ENCODE data around the gene BTBD9.
A peak's percentile ranks its signal among the peaks of the same experiment; 100 is the strongest.

BTBD9 gene

DNA sequence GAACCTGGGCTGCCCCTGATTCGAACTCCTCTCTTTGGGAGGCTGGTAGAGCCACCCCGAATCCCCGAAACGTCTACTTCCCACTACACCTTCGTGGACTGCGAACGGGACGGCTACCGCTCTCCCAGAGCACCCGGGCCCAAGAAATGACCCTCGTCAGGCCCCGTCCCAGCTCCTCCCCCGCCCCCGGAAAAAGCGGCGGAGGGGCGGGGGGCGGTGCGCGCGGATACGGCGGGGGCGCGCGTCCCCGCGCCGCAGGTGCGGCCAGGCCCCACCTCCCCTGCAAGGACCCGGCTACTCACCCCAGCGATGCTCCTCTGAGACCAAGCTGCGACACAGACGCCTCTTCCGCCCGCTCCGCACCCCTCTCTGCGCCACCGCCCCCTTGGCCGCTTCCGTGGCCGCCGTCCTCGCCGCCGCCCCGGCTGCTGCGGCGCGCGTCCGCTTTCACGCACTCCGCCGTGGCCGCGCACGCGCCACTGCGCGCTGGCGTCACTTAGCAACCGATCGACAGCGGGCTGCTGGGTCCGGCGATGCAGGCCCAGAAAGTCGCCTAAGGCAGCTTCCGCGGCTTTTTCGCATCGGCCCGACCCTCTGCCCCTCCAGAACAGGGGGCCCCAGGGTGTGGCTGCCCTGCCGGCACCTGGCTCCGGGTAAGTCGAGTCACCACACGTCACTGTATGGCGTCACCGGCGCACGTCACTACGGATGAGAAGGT is at the start of gene BTBD9:
Gene BTBD9 (minus strand): TSS at position 432 of the 718 bp plus-strand sequence.
- DNase-seq (ENCODE audit: low spot score) (peak; percentile 90), FAIRE-seq (peak; percentile 79)

DNA sequence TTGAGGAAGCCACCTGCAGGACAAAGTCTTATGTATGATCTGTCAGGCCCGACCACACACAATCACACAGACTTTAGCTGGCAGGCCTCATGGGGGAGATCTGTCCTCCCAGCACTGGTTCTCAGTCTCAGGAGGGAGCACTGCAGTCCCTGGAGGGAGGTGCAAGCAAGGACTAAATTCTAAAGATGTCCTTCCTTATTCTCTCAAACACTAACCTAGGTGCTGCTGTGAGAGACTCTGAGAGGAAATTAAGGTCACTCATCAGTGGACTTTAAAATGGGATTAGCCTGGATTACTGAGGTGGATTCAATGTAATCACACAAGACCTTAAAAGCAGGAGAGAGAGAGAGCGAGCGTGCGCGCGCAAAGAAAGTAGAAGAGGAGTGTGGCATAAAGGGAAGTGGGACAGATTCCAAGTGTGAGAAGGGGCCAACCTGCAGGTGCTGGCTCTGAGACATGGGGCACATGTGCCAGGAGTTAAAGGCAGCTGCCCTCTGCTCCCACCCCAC is 48.9 kb upstream of the BTBD9 start:
- no peak for DNase-seq (ENCODE audit: low spot score)
- no peak for FAIRE-seq

DNA sequence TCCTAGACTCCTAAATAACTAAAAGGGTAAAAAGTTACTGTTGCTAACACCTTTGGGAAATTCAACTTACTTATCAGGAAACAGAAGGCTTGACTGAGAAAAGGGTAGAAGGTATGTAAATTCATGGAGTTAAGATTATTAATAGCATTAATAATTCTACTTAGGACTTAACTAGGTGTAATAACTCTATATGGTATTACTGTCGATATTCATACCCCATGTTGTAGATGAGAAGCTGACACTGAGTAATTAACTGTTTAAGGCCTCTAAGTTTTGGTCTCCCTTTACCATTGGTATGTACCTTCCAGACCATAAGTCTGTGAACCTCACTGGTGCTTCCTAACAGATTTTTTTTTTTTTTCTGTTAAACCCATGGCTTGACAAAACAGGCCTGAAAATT is 47.8 kb upstream of the BTBD9 start:
- DNase-seq (ENCODE audit: low spot score), result no peak
- no peak for FAIRE-seq

DNA sequence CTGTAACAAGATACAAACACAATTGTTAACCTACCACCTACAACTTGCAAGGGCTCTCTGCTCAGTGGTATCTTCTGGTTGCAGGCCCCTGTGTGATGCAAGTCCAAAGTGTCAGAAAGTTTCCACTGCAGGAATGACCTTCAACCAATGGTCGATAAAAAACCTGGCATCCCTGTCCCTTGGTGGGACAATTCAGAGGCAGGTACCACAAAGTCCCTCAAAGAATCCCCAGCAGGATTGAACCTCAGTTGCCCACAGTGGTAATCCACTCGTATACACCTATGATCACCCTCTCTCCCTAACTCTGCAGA is 47.3 kb upstream of the BTBD9 start:
- no peak for FAIRE-seq
- DNase-seq (ENCODE audit: low spot score), result no peak

DNA sequence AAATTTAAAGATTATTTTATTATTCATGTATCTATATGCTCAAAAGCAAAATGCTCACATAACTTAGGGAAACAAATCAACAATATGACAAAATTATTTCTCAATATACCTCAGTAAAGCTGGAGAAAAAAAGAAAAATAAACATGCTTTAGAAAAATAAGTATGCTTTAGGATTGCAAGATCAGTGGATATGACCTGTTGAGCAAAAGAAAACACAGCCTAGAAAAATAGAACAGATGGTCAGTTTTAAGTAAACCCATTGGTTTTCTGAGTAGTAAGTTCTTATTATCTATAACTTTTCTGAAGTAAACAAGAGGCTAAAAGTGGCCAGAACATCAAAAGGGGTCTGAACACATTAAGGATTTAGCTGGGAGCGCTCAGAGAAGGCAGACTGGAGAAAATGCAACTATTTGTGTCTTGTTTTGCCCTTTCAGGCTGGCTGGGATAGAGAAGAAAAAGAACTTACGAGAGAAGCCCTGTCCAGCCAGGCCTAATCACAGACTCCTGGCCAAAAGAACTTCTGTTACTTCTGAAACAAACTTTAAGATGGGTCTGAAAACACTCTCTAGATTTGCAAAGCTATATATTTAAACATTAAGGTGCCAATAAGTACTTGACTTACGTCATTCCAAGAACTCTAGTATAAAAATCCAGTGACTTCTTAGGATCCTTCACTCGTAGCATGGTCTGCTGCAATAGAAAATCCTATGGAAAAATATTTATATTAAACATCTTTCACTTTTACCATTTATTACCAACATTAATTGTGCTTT is 46.7 kb upstream of the BTBD9 start:
- no peak for FAIRE-seq
- DNase-seq (ENCODE audit: low spot score), result no peak

DNA sequence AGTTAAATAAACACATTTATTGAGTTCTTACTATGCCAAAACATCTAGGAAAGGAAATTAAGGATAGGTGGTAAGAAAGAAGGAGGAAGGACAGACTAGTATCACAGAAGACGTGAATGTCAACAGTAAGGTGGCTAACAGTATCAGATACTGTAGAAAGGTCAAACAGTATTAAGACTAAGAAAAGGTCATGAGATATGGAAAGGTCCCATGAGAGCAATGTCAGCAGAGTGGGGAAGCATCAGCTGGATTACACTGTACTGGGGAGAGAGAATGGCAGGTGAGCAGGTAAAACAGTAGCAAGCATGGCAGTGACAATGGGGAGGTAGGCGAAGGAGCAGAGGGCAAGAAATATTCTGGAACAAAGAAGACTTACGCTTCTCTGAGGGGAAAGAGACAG is 45.2 kb upstream of the BTBD9 start:
- no peak for FAIRE-seq

DNA sequence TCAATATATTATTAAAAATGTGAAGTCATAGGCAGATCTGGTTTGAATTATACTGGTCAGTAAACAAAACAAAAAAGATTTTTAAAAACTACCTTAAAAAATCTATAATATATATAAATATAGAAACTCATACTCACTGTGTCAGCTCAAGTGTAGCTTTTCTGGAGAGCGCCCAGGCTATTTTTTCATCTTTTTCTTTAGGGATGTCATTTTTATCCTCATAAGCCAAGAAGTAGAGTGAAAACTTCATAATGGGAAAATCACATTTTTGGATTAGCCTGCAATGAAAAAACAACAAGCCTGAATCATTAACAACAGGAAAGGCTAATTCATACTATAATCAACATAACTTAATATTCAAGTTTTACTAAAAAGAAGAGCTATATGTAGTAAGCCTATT is 44.5 kb upstream of the BTBD9 start:
- FAIRE-seq, result no peak
- DNase-seq (ENCODE audit: low spot score), result no peak

More for the DNA sequence above, 45.2 kb upstream of the BTBD9 start:
- no peak for DNase-seq (ENCODE audit: low spot score)

DNA sequence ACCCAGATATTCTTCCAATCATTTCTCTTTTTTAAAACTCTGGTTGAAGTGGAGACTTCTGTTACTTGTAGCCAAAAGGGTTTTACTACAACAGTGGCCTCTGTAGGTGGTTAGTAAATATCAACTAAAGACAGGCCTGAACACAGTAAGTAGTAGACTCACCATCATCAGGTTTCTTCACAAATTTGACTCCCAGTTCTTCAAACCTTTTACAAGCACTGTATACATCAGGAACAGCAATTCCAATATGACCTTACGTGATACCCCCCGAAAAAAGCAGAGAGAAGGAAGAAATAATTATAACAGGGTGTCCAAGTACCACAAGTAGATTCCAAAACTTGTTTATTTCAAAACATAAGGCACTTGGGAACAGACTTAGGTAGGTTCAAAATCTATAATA is 42.1 kb upstream of the BTBD9 start:
- DNase-seq (ENCODE audit: low spot score) (no peak), FAIRE-seq (no peak)

DNA sequence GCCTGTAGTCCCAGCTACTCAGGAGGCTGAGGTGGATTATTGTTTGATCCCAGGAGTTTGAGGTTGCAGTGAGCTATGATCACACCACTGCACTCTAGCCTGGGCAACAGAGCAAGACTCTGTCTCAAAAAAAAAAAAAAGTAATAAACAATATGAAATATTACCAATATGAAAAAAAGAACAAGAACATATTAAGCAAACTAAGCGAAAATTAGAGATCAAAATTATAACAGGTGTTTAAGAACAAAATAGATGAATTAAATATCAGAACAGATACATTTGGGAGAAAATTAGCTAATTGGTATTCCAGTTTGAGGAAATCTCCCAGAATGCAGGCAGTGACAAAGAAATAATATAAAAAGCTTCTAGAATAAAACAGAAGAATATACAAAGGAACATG is 39.9 kb upstream of the BTBD9 start:
- DNase-seq (ENCODE audit: low spot score) (no peak), FAIRE-seq (no peak)

DNA sequence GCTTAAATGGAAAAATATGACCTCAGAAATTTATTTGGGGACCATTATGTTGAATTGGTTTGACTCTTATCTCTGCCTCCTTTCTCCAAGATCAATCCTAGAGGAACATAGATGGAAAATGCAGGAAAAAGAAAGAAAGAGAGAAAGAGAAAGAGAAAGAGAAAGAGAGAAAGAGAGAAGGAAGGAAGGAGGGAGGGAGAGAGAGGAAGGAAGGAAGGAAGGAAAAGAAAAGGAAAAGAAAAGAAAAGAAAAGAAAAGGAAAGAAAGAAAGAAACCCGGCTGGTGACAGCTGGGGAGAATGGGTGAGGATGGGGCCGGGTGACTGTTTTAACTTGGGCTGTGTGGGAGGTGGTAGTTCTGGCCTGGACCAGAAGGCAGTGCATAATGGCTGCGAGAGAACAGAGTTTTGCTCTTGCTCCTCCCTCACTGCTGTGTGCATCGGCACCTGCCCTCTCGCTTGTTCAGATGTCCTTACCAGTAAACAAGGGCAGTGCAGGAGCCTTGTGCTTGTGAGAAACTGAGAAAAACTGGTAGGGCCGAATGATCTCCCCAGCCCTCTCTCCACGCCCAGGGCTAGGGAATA is 38.5 kb upstream of the BTBD9 start:
- DNase-seq (ENCODE audit: low spot score), result no peak
- FAIRE-seq, result no peak

DNA sequence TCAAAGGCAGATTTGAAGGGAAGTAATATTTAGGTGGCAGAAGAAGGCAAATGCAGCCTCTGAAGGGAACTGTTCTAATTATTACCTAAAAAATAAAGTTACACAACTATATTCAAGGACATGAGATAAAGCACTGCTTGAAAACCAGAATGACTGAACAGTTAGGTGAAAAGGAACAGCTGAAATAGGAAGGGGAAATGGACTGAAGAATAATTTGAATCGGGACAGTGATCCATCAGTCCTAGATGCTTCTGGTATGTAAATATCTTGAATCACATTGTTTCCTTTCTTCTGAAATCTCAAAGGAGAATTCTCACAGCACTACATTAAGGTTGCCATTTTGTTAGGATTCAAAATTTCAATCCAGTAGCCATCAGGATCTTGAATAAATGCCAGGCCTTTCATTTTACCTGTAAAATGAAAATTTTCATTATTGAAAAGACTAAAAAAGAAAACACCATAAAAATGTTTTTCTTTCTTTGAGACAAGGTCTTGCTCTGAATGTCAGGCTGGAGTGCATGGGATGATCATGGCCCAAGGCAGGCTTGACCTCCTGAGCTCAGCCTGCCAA is 37.3 kb upstream of the BTBD9 start:
- FAIRE-seq, result no peak
- no peak for DNase-seq (ENCODE audit: low spot score)

DNA sequence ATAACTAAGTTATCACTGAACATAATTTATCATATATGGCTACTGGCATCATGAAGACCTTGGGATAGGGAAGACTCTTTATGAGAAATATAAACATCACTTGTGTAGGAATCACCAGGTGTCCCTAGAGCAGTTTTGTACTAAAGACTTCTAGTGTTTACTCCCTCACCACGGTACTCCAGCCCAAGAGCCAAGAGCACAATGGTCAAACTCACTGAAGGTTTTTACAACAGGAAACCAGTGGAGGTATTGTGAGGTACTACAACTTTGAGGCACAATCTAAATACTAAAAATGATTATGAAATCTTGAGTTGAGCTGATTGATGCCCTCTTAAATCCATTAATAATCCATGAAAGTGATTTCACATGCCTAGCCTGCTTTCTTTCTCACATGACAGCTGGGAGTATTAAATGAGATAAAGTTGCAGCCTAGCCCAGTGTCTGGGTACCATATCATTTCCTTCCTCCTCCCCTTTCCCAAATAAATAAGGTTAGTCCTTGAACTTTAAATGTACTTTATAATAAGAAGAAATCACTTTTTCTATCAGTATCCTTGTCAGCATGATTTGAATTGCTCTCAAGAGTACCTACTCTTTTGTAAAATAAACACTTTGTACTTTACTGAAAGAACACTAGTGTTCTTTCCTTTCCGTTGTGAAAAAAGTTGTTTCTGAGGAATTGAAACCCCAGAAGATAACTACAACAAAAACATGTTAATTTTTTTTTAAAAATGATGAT is 36.7 kb upstream of the BTBD9 start:
- FAIRE-seq, result no peak
- no peak for DNase-seq (ENCODE audit: low spot score)

DNA sequence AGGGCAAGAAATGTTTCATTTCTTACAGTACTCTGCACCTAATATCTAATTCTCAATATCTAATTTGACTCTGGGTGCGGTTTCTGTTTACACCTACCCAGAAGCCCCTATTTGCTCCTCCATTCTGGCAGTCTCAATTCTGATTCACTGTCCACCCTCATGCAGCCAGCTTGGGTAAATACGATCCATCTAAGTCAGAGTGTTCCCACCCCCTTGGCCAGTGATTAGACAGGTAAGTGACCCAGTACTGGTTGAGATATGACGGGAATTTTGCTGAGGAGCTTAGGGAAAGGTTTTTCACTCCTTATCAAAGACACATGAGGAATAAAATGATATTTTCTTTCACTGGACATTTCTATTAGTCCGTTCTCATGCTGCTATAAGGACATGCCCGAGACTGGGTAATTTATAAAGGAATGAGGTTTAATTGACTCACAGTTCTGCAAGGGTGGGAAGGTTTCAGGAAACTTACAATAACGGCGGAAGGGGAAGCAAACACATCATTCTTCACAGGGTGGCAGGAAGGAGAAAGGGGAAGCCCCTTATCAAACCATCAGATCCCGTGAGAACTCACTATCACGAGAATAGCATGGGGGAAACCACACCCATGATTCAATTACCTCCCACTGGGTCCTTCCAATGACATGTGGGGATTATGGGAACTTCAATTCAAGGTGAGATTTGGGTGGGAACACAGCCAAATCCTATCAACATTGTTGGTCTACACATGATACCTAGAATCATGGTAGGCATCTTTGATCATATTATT is 33.9 kb upstream of the BTBD9 start:
- FAIRE-seq (no peak), DNase-seq (ENCODE audit: low spot score) (no peak)

DNA sequence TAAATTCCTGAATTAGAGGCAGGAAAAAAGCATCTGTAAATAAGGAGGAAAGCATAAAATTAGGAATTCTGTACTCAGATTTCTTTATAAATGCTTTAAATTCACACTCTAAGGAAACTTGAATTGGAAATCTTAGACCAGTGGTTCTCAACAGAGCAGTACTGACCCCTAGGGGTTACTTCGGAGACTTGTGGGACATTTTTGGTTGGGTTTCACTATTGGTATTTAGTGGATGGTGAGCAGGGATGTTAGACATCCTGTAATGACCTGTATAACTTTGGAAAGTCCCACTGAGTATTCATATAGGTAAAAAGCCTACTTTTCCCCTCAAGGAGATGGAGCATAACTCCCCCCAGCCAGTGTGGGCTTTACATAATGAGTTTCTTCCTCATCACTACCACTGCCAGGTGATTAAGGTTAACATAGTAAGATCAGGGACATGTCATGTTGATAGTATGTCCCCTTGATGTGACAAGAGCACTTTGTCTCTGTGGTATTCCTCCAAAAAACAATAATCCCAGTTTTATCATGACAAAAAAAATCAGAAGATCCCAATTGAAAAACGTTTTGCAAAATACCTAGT is 32.2 kb upstream of the BTBD9 start:
- DNase-seq (ENCODE audit: low spot score), result peak; percentile 54
- FAIRE-seq, result no peak

DNA sequence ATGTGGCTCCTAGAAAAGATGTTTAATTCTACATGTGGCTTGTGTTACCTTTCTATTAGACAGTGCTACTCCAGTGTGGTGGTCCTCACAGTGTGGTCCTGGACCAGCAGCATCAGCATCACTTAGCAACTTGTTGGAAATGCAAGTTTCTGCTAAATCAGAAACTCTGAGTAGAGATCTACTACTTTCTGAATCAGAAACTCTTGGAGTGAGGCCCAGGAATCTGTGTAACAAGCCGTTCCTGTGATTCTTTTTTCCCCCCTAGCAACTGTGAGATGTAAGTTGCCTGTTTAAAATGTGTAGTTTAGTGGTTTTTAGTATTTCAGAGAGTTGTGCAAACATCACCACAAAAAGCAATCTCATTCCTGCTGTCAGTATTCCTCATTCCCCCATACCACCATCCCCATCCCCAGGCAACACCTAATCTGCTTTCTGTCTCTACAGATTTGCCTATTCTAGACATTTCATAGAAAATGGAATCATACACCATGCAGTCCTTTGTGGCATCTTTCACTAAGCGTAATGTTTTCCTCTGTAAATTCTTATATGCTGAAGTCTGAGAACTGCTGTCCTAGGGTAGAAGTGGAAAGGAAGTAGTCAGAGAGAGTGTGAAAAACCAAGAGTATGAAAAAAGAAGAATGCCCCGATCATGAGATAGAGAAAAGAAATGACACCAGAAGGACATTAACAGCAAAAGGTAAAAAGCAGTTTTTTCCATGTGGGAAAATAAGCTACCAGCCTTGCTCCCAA is 18.9 kb upstream of the BTBD9 start:
- FAIRE-seq, result no peak
- DNase-seq (ENCODE audit: low spot score), result no peak

DNA sequence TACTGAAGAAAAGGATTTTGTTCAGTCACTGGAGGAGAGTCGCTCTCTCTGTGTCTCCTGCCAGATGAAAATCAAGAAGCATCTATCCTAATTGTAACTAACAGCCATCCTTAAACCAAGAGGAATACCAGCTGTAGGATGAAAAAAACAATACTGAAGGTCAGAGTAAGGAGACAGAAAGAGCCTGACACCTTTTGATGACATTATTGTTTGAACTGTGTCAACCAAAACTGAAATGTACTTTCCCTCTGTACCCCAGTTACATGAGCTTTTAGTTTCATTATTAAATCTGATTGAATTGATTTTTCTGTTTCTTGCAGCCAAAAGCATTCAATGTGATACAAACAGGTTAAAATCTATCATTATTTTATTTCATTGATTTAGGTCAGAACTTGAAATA is 17.2 kb upstream of the BTBD9 start:
- FAIRE-seq (no peak), DNase-seq (ENCODE audit: low spot score) (no peak)

DNA sequence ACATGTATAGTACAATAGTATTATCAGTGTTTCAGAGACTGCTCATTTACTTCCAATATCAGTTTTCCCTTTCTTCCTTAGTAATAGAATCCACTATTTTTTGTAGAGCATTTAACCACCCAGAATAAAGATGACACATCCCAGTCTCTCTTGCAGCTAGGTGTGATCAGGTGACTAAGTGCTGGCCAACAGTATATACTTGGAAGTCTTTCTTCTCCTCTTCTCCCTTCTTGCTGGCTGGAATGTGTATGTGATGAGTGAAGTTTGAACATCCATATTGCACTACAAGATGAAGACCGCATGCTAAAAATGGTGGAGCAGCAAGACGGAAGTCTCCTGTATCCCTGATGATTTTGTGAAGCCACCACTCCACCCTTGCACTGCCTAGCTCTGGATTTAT is 14.5 kb upstream of the BTBD9 start:
- FAIRE-seq (no peak), DNase-seq (ENCODE audit: low spot score) (no peak)

DNA sequence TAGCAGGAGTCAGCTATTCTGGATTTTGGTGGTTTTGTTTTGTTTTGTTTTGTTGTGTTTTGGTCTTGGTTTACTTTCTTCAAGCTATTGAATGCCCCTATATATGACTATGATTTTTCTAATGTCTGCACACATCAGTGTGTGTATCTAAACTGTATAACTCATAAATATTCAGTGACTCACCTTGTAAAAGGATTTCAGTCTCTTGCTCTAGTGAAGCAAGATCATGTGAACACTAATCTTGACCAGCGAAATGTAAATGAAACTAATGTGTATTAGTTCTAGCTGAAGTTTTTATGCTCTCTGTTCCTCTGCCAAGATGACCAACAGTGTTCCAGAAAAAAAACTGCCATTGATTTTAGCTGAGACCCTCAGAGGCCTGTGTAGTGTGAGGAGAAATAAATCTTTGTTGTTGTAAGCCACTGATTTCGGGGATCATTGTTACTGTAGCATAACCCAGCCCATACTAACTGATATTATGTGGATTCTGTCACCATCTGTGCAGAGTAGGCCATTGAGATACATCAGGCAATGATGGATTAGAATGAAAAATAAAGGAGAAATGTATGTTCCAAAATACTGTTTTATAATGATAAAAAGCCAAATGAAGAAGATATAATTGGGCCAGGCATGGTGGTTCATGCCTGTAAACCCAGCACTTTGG is 11.5 kb upstream of the BTBD9 start:
- FAIRE-seq (no peak), DNase-seq (ENCODE audit: low spot score) (no peak)

DNA sequence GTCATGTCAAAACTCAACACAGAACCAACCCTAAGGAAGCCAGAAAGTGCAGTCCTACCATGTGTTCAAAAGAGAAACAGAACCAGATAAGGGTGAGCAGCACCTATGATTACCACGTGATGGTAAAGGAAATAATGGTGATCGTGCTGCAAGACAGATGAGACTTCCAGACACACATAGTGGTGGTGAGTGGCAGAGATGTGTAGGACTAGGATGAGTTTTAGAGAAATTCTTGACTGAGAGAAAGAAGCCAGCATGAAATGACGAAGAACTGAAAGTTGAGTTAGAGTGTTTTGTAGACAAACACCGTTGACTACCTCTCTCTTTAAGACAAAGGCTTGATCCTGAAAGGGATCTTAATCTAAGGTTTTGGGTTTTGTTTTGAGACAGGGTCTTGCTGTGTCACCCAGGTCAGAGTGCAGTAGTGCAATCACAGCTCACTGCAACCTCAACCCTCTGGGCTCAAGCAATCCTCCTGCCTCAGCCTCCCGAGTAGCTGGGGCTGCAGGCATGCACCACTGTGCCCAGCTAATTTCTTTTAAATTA is 10.6 kb upstream of the BTBD9 start:
- no peak for DNase-seq (ENCODE audit: low spot score)
- no peak for FAIRE-seq

Data from urothelium cell line (cell line).